DND-41 (cell line): ENCODE results near the gene OR1F1.
A peak's percentile ranks its signal among the peaks of the same experiment; 100 is the strongest.

Experiments
- ATAC-seq: fragments of 200-7000 bp; cut with Tn5 transposase; 3 replicates; pipeline ENCODE4 v1.9.1; 2021; ENCODE audit warnings: low read depth; ENCODE audit not compliant: insufficient read depth
- DNase-seq: peaks from one replicate; pipeline ENCODE4 v3.0.0-alpha.2; 2020
- H2AFZ ChIP-seq: 2 replicates; pipeline ENCODE4 v1.6.0; 2012; ENCODE audit warnings: low read depth, low read length
- H3K27ac ChIP-seq: 2 replicates; pipeline ENCODE4 v1.5.1; 2012; ENCODE audit warnings: low read length, inconsistent platforms
- H3K27me3 ChIP-seq: fragments of 200-600 bp; sonication (generic); 2 replicates; pipeline ENCODE4 v1.6.0; 2012; ENCODE audit warnings: low read length, mild to moderate bottlenecking, inconsistent platforms; ENCODE audit not compliant: insufficient read depth, poor library complexity
- H3K36me3 ChIP-seq: 2 replicates; pipeline ENCODE4 v1.5.1; 2012; ENCODE audit warnings: low read length, inconsistent platforms; ENCODE audit not compliant: insufficient read depth
- H3K4me1 ChIP-seq: 2 replicates; pipeline ENCODE4 v1.5.1; 2012; ENCODE audit warnings: mild to moderate bottlenecking, low read length; ENCODE audit not compliant: insufficient read depth
- H3K4me2 ChIP-seq: 2 replicates; pipeline ENCODE4 v1.6.0; 2012; ENCODE audit warnings: mild to moderate bottlenecking, moderate library complexity, low read length, inconsistent platforms; ENCODE audit not compliant: insufficient read depth
- H3K4me3 ChIP-seq, 2 experiments: fragments of 200-600 bp in 1 of 2; shearing (Covaris generic) in 1 of 2; 2 replicates each; pipeline ENCODE4 v1.5.1; 2012 to 2016; ENCODE audit warnings: inconsistent platforms in 2 of 2, low read length in 2 of 2, mild to moderate bottlenecking in 2 of 2, low read depth in 1 of 2, moderate library complexity in 1 of 2
- H3K79me2 ChIP-seq: 2 replicates; pipeline ENCODE4 v1.6.0; 2012; ENCODE audit warnings: low read length, inconsistent platforms; ENCODE audit not compliant: insufficient read depth
- H3K9ac ChIP-seq: 2 replicates; pipeline ENCODE4 v1.6.0; 2012; ENCODE audit warnings: low read depth, mild to moderate bottlenecking, inconsistent platforms, low read length, moderate library complexity
- H3K9me3 ChIP-seq: 2 replicates; pipeline ENCODE4 v1.5.1; 2012; ENCODE audit warnings: low read length, moderate library complexity, mild to moderate bottlenecking, inconsistent platforms; ENCODE audit not compliant: insufficient read depth, severe bottlenecking
- H4K20me1 ChIP-seq: 2 replicates; pipeline ENCODE4 v1.6.0; 2012; ENCODE audit warnings: low read length; ENCODE audit not compliant: insufficient read depth
- EZH2 ChIP-seq: IDR thresholded peaks from 3 replicates; pipeline ENCODE4 v1.6.1; 2012; ENCODE audit warnings: borderline replicate concordance, low read depth, mild to moderate bottlenecking, moderate library complexity, low read length, inconsistent platforms; ENCODE audit not compliant: severe bottlenecking
- TF ChIP-seq, protein P1 (sequence below): IDR thresholded peaks from 2 replicates; pipeline ENCODE4 v1.5.1; 2012; ENCODE audit warnings: borderline replicate concordance, low read length, moderate library complexity, mild to moderate bottlenecking; ENCODE audit not compliant: poor library complexity, severe bottlenecking; ENCODE audit errors: extremely low read depth

The OR1F1 gene

DNA sequence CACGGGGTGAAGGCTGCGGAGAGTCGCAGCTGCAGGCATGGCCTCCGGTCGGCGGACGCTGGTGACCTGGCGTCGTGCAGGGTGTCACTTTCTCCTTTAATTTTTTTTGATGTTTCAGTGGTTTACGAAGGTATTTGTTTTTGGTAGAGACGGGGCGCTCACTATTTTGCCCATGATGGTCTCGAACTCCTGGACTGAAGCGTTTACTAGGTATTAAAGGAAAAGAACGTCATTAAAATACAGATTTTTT is 36.1 kb upstream of the OR1F1 start:
- Histone ChIP-seq H3K9me3 (no peaks in the 10 kb centered on the region), H3K4me2 (peak overlapping the region; percentile 80), H3K9ac (peak overlapping the region; percentile 25; the same call in 1 of the 2 replicates), H4K20me1 (no peaks in the 10 kb centered on the region), H3K27me3 (peaks cover 5% of the 10 kb centered on the region), H3K79me2 (no peaks in the 10 kb centered on the region), H3K4me1 (peaks cover 32% of the 10 kb centered on the region), H3K27ac (no peak overlapping the region), H3K36me3 (no peaks in the 10 kb centered on the region), H2AFZ (no peak overlapping the region), H3K4me3 (peak overlapping the region in 1 of 2 experiments; percentile 54; a peak in 2 of 4 replicates)
- ATAC-seq: no peak
- no peak for DNase-seq
- TF ChIP-seq, protein P1, sequence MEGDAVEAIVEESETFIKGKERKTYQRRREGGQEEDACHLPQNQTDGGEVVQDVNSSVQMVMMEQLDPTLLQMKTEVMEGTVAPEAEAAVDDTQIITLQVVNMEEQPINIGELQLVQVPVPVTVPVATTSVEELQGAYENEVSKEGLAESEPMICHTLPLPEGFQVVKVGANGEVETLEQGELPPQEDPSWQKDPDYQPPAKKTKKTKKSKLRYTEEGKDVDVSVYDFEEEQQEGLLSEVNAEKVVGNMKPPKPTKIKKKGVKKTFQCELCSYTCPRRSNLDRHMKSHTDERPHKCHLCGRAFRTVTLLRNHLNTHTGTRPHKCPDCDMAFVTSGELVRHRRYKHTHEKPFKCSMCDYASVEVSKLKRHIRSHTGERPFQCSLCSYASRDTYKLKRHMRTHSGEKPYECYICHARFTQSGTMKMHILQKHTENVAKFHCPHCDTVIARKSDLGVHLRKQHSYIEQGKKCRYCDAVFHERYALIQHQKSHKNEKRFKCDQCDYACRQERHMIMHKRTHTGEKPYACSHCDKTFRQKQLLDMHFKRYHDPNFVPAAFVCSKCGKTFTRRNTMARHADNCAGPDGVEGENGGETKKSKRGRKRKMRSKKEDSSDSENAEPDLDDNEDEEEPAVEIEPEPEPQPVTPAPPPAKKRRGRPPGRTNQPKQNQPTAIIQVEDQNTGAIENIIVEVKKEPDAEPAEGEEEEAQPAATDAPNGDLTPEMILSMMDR: no peak
- no peak for TF ChIP-seq EZH2

DNA sequence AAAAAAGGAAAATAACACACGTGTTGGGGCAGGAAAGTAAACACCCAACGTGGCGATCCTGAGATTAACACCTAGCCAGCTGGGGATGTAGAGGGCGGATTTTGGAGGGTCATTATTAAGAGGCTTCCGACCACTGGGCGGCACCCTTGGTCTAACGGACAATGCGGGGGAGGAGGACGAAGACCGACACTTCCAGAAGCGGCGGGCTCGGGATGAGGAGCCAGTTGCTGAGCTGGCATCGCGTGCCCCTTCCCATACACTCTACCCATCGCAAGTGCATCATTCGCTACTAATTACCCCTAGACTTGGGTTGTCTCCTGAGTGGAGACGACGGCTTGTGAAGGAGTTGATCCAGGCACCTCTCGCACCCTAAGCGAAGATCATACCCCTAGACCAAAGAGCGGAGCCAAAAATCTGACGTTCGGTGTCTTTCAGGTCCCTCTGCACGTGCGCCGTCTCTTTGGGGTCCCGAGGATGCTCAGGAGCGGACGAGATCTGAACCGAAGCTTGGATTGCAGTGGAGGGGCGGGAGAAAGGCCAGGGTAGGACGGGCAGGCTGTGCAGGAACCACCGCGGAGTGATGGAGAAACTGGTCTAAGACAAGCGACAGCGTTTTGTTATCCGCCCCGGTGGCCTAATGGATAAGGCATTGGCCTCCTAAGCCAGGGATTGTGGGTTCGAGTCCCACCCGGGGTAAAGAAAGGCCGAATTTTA is 35.6 kb upstream of the OR1F1 start:
- DNase-seq (peak; percentile 89), ATAC-seq (peak; percentile 4)
- Histone ChIP-seq H3K27ac (no peak overlapping the region), H3K4me3 (peak overlapping the region in 1 of 2 experiments; percentile 54; a peak in 3 of 4 replicates), H4K20me1 (no peaks in the 10 kb centered on the region), H3K9me3 (no peaks in the 10 kb centered on the region), H3K9ac (peak overlapping the region; percentile 25; the same call in 1 of the 2 replicates), H3K79me2 (no peaks in the 10 kb centered on the region), H3K36me3 (no peaks in the 10 kb centered on the region), H3K27me3 (peaks cover 5% of the 10 kb centered on the region), H3K4me1 (peaks cover 32% of the 10 kb centered on the region), H3K4me2 (peak overlapping the region; percentile 80), H2AFZ (peak overlapping the region; percentile 63)
- peak; percentile 45 for TF ChIP-seq EZH2
- TF ChIP-seq, protein P1: peak; percentile 33

GRCh38 chr16:3152991-3153368 is 35.0 kb upstream of the OR1F1 start:
- Histone ChIP-seq H3K4me2 (peak overlapping the region; percentile 80), H4K20me1 (no peaks in the 10 kb centered on the region), H3K27me3 (peaks cover 5% of the 10 kb centered on the region), H3K9ac (no peak overlapping the region; the same call in 1 of the 2 replicates), H3K27ac (no peak overlapping the region), H3K4me1 (peaks cover 32% of the 10 kb centered on the region), H3K79me2 (no peaks in the 10 kb centered on the region), H3K4me3 (0 out of 4 replicates have a peak overlapping the region, but pooled peaks of 1 of the 2 experiments have one; percentile 54), H3K36me3 (no peaks in the 10 kb centered on the region), H3K9me3 (no peaks in the 10 kb centered on the region), H2AFZ (0 out of 2 replicates have a peak overlapping the region, but pooled peaks have one; percentile 63)
- TF ChIP-seq, protein P1: no peak
- no peak for TF ChIP-seq EZH2
- ATAC-seq: peak; percentile 41; the same call in 2 of the 3 replicates
- DNase-seq: no peak
